NAMALWA (cell line): ENCODE results near the gene KRTAP20-3.

Source experiments
- DNase-seq: peaks from one replicate; pipeline ENCODE4 v3.0.0-alpha.2; 2015; ENCODE audit warnings: low spot score

The KRTAP20-3 gene

GRCh38 chr21:30684506-30684905 is 41.8 kb downstream of the KRTAP20-3 start:
- DNase-seq = no peak

DNA sequence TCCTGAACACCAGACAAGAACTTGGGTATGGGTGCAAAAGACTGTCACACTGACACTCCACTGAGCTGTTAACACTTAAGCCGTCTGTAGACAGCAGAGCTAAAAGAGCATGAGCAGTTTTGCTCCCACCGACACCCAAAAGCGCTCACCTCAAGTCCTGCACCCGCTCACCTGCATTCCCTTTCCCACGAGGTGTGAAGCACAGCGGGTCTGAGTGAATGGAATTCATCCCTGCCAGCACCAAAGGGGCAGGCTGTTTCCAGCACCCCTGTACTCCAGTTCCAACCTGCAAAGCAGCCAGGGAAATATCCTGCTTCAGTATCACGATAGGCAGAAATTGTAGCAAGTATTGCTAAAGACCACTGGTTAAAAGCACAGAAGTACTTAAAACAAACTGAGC is 47.2 kb downstream of the KRTAP20-3 start:
- DNase-seq = no peak
